Measurements from ENCODE around the gene GET4.

GET4 gene

DNA sequence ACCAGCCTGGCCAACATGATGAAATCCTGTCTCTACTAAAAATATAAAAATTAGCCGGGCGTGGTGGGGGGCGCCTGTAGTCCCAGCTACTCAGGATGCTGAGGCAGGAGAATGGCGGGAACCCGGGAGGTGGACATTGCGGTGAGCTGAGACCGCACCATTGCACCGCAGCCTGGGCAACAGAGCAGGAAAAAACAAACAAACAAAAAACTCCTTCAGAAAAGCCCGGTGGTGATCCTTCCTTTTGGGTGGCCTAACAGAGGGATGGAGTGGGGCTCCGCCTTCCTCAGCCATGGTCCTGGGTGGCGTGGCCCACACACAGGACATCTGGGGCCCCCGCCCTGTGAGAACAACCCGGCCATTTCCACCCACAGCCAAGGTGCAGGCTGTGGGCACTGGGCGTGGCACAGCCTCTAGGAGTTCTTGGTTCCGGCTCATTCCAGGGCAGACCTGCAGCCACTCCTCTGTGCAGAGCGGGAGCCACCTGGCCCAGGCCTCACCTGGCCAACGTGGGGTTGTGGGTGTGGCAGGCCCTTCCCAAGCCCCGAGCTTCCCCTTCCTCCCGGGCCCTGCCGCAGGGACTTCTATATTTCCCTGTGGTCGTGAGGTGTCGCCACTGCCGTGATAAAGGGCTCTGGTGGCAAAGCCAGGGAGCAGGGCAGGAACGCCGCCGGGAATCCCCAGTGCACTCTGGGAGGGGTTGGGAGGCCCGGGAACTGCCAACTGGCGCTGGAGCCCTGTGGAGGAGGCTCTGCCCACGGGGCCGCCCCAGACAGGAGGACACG is 37.6 kb downstream of the GET4 start:
- Histone ChIP-seq H3K9ac (ENCODE audit: low read length) (no peak overlapping the region), H3K9me3 (ENCODE audit: low read length) (no peaks in the 10 kb centered on the region), H3K4me1 (ENCODE audit: insufficient read depth, low read length, severe bottlenecking) (no peaks in the 10 kb centered on the region), H3F3A (ENCODE audit: insufficient read depth, low read length) (no peaks in the 10 kb centered on the region), H3K27me3 (ENCODE audit: insufficient read depth, low read length) (peaks cover 6% of the 10 kb centered on the region; the same call in 1 of the 2 replicates), H3K27ac (ENCODE audit: low read depth, low read length, poor library complexity, severe bottlenecking) (no peak overlapping the region), H2AFZ (ENCODE audit: low read length) (no peak overlapping the region), H3K79me2 (ENCODE audit: insufficient read depth, low read length) (no peaks in the 10 kb centered on the region), H3K4me3 (ENCODE audit: low read depth, low read length, poor library complexity, severe bottlenecking) (no peak overlapping the region), H3K4me2 (ENCODE audit: low read length) (no peak overlapping the region), H4K20me1 (ENCODE audit: insufficient read depth, low read length) (no peaks in the 10 kb centered on the region), H3K36me3 (ENCODE audit: insufficient read depth, low read length) (no peaks in the 10 kb centered on the region), H3K9me2 (ENCODE audit: low read depth, low read length) (no peaks in the 10 kb centered on the region)
- TF ChIP-seq, protein P1, sequence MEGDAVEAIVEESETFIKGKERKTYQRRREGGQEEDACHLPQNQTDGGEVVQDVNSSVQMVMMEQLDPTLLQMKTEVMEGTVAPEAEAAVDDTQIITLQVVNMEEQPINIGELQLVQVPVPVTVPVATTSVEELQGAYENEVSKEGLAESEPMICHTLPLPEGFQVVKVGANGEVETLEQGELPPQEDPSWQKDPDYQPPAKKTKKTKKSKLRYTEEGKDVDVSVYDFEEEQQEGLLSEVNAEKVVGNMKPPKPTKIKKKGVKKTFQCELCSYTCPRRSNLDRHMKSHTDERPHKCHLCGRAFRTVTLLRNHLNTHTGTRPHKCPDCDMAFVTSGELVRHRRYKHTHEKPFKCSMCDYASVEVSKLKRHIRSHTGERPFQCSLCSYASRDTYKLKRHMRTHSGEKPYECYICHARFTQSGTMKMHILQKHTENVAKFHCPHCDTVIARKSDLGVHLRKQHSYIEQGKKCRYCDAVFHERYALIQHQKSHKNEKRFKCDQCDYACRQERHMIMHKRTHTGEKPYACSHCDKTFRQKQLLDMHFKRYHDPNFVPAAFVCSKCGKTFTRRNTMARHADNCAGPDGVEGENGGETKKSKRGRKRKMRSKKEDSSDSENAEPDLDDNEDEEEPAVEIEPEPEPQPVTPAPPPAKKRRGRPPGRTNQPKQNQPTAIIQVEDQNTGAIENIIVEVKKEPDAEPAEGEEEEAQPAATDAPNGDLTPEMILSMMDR (IDR thresholded peaks at IDR 0.05; ENCODE audit: low read length), result no peak
- TF ChIP-seq EZH2 (IDR thresholded peaks at IDR 0.05; ENCODE audit: borderline replicate concordance, low read length), result no peak

DNA sequence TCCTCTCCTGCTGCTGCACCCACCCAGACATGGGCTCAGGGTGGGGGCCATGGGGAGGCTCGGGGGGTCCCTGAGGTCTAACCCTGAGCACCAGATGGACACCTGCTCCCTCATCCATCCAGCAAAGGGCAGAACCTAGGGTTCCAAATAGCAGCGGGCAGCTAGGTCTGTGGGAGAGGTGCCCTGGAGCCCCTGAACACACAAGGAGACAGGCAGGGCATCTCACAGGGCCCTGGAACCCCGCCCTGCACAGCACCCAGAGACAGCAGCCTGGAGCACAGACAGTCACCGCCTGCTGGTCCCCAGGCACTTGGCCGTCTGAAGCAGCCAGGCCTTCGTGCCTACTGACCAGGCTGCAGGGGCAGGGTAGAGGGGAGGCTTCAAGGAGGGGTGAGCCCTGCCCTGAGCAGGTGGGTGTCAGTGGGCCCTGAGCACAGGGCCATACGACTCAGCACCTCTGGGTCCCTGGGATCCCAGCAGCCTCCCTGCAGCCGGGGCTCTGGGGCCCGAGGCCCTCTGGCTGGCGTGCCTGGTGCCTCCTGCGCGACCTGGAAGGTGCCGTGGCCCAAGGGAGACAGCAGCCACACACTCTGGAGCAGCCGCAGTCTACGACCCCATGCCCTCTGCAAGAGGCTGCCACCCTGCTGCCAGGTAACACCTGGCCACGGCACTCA is 38.3 kb downstream of the GET4 start:
- Histone ChIP-seq H3K79me2 (ENCODE audit: insufficient read depth, low read length) (no peaks in the 10 kb centered on the region), H3K4me1 (ENCODE audit: insufficient read depth, low read length, severe bottlenecking) (no peaks in the 10 kb centered on the region), H3K9ac (ENCODE audit: low read length) (no peak overlapping the region), H3K9me3 (ENCODE audit: low read length) (no peaks in the 10 kb centered on the region), H3K27ac (ENCODE audit: low read depth, low read length, poor library complexity, severe bottlenecking) (no peak overlapping the region), H2AFZ (ENCODE audit: low read length) (no peak overlapping the region), H3K36me3 (ENCODE audit: insufficient read depth, low read length) (no peaks in the 10 kb centered on the region), H3K27me3 (ENCODE audit: insufficient read depth, low read length) (peaks cover 6% of the 10 kb centered on the region; the same call in 1 of the 2 replicates), H4K20me1 (ENCODE audit: insufficient read depth, low read length) (no peaks in the 10 kb centered on the region), H3F3A (ENCODE audit: insufficient read depth, low read length) (no peaks in the 10 kb centered on the region), H3K4me3 (ENCODE audit: low read depth, low read length, poor library complexity, severe bottlenecking) (no peak overlapping the region), H3K9me2 (ENCODE audit: low read depth, low read length) (no peaks in the 10 kb centered on the region), H3K4me2 (ENCODE audit: low read length) (no peak overlapping the region)
- TF ChIP-seq EZH2 (IDR thresholded peaks at IDR 0.05; ENCODE audit: borderline replicate concordance, low read length), result no peak
- TF ChIP-seq, protein P1 (IDR thresholded peaks at IDR 0.05; ENCODE audit: low read length), result no peak

DNA sequence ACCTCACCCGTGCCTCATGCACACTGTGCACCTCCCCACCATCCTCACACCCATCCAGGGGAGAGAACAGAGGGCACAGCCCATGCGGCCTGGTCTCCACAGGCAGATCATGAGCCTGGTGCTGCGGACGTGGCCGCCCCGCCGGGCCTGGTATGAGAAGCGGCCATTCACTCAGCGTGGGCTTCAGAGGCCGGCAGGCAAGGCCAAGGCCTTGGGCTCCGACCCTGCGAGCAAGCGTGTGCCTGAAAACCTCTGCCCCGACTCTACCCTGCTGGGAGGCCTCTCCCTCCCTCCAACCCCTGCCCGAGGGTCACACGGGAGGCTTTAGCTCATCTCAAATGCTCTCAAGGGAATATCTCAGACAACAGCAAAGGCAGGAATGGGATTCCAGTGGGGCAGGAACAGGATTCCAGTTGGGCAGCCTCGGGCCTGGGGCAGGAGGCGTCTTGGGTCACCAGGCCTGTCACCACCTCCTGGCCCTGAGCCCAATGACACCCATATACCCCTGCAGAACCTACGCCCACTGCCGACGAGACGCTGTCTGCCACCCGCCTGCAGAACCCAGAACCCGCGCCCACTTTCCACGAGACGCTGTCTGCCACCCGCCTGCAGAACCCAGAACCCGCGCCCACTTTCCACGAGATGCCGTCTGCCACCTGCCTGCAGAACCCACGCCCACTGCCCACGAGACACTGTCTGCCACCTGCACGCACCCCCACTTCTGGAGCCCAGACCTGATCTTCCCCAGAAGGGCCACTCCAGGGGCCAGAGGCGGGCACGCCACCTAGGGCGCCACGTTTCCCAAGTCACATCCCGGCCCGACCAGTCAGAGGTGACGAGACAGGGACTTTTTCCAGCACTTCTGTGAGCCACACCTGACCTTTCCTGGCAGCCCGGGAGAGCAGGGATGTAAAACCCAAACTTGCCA is 39.2 kb downstream of the GET4 start:
- Histone ChIP-seq H3K9me2 (ENCODE audit: low read depth, low read length) (no peaks in the 10 kb centered on the region), H3K9ac (ENCODE audit: low read length) (no peak overlapping the region), H3K79me2 (ENCODE audit: insufficient read depth, low read length) (no peaks in the 10 kb centered on the region), H3K27ac (ENCODE audit: low read depth, low read length, poor library complexity, severe bottlenecking) (no peak overlapping the region), H3K4me1 (ENCODE audit: insufficient read depth, low read length, severe bottlenecking) (no peaks in the 10 kb centered on the region), H3K4me2 (ENCODE audit: low read length) (no peak overlapping the region), H3K27me3 (ENCODE audit: insufficient read depth, low read length) (peaks cover 6% of the 10 kb centered on the region; the same call in 1 of the 2 replicates), H3F3A (ENCODE audit: insufficient read depth, low read length) (no peaks in the 10 kb centered on the region), H4K20me1 (ENCODE audit: insufficient read depth, low read length) (no peaks in the 10 kb centered on the region), H3K4me3 (ENCODE audit: low read depth, low read length, poor library complexity, severe bottlenecking) (no peak overlapping the region), H3K9me3 (ENCODE audit: low read length) (no peaks in the 10 kb centered on the region), H3K36me3 (ENCODE audit: insufficient read depth, low read length) (no peaks in the 10 kb centered on the region), H2AFZ (ENCODE audit: low read length) (no peak overlapping the region)
- TF ChIP-seq EZH2 (IDR thresholded peaks at IDR 0.05; ENCODE audit: borderline replicate concordance, low read length), result no peak
- TF ChIP-seq, protein P1 (IDR thresholded peaks at IDR 0.05; ENCODE audit: low read length), result no peak

Data from OCI-LY1 (cell line).